ENCODE data around the gene SLC1A4.
A peak's percentile ranks its signal among the peaks of the same experiment; 100 is the strongest.

SLC1A4 gene

GRCh38 chr2:64989982-64990614 is 899 bp downstream of the SLC1A4 start:
- in situ Hi-C loops (cut with MboI; ENCODE audit: low sequenced_read_pairs, unreplicated experiment), result no loop called here
- DNase-seq (ENCODE audit: low spot score), result peak; percentile 45
- TF ChIP-seq CTCF (IDR thresholded peaks at IDR 0.05; ENCODE audit: borderline replicate concordance, control extremely low read depth, extremely low read depth, insufficient read depth, missing control alignments), result no peak

- TF ChIP-seq CTCF (IDR thresholded peaks at IDR 0.05; ENCODE audit: borderline replicate concordance, control extremely low read depth, extremely low read depth, insufficient read depth, missing control alignments), result no peak
- in situ Hi-C loops (cut with MboI; ENCODE audit: low sequenced_read_pairs, unreplicated experiment), result no loop called here
- DNase-seq (ENCODE audit: low spot score), result no peak
Measured at GRCh38 chr2:64990876-64991275, 1.7 kb downstream of the SLC1A4 start.

GRCh38 chr2:64992218-64992617 is 3.0 kb downstream of the SLC1A4 start:
- DNase-seq (ENCODE audit: low spot score), result no peak
- no peak for TF ChIP-seq CTCF (IDR thresholded peaks at IDR 0.05; ENCODE audit: borderline replicate concordance, control extremely low read depth, extremely low read depth, insufficient read depth, missing control alignments)
- in situ Hi-C loops (cut with MboI; ENCODE audit: low sequenced_read_pairs, unreplicated experiment), result no loop called here

GRCh38 chr2:64992990-64993389 is 3.8 kb downstream of the SLC1A4 start:
- in situ Hi-C loops (cut with MboI; ENCODE audit: low sequenced_read_pairs, unreplicated experiment), result no loop called here
- TF ChIP-seq CTCF (IDR thresholded peaks at IDR 0.05; ENCODE audit: borderline replicate concordance, control extremely low read depth, extremely low read depth, insufficient read depth, missing control alignments), result no peak
- no peak for DNase-seq (ENCODE audit: low spot score)

- in situ Hi-C loops (cut with MboI; ENCODE audit: low sequenced_read_pairs, unreplicated experiment), result no loop called here
- no peak for DNase-seq (ENCODE audit: low spot score)
- no peak for TF ChIP-seq CTCF (IDR thresholded peaks at IDR 0.05; ENCODE audit: borderline replicate concordance, control extremely low read depth, extremely low read depth, insufficient read depth, missing control alignments)
Measured at GRCh38 chr2:64995041-64995440, 5.8 kb downstream of the SLC1A4 start.

- TF ChIP-seq CTCF (IDR thresholded peaks at IDR 0.05; ENCODE audit: borderline replicate concordance, control extremely low read depth, extremely low read depth, insufficient read depth, missing control alignments), result no peak
- in situ Hi-C loops (cut with MboI; ENCODE audit: low sequenced_read_pairs, unreplicated experiment), result no loop called here
- DNase-seq (ENCODE audit: low spot score), result no peak
Measured at GRCh38 chr2:64996871-64997307, 7.7 kb downstream of the SLC1A4 start.

Measured in GM13976 (cell line).